Pons (tissue), 1 donor: Measurements from ENCODE around the gene GBF1.

Source experiments
- DNase-seq: peaks from one replicate; pipeline ENCODE4 v3.0.0-alpha.2; 2016; ENCODE audit warnings: low spot score

Gene GBF1

DNA sequence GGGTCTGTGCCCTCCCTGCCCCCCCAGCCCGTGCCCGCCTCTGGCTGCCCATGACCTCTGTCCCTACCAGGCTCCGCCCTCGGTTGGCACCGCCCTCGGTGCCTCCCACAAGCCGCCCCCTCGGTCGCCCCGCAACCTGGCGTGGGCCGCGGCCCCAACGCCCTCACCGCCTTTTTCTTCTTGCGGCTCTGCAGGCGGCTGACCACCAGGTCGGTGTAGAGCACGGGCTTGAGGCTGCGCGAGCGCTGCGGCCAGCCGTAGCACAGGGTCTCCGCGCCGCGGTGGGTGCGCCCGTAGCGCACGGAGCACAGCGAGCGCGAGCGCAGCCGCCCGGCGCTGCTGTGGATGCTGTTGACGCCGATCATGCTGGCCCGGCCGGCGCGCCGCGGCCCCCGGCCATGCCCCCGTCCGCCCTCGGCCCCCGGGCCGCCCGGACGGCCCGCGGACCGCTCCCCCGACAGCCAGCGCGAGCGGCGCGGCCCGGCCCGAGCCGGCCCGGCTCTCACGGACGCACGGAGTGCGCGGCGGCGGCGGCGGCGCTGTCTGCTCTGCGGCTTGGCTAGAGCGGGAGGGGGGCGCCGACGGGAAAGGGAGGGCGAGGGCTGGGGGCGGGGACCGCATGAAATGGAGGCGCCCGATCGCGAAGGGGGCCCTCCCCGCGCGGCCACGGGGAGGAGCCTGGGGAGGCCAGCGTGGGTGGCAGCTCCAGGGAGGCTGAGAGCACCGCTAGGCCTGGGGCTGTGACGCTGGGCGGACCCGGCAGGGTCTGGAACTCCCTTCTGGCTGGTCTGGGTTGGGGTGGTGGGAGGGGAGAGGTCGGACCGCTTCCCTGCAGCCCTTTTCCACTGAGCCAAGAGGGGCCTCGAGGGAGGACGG is 163.6 kb downstream of the GBF1 start:
- DNase-seq: no peak

DNA sequence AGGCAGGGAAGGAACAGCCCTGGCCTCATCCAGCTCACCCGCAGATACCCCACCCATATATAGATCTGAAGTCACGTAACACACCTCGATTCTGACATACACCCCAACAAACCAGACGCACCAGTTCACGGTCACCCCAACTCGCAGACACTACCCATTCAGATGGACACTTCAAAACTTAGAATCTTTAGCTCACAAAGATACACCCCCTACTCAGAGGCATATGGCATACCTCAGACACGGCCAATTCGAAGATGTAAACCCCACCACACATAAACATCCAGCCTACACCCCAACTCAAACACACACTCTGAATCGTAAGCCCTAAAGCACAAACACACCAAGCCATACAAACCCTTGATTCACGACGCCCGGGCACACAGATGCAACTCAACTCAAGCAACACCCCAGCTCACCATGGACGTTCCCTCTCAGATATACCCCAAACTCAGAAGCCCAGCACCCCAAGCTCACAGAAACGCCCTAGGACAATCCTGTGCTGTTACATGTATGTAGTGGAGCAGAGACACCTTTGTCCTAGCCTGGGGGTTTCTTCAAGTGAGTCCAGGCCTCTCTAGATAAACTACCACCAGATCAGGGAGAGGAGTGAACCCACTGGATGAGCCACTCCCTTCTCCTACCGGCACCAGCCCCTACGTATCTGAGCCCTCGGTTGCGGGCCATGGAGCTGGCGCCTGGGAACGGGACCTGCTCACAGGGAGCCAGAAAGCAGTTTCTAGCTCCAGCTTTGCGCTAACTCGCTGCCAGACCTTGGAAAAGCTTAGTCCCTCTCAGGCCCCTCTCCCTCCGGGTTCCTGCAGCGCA is 164.5 kb downstream of the GBF1 start:
- DNase-seq: no peak

DNA sequence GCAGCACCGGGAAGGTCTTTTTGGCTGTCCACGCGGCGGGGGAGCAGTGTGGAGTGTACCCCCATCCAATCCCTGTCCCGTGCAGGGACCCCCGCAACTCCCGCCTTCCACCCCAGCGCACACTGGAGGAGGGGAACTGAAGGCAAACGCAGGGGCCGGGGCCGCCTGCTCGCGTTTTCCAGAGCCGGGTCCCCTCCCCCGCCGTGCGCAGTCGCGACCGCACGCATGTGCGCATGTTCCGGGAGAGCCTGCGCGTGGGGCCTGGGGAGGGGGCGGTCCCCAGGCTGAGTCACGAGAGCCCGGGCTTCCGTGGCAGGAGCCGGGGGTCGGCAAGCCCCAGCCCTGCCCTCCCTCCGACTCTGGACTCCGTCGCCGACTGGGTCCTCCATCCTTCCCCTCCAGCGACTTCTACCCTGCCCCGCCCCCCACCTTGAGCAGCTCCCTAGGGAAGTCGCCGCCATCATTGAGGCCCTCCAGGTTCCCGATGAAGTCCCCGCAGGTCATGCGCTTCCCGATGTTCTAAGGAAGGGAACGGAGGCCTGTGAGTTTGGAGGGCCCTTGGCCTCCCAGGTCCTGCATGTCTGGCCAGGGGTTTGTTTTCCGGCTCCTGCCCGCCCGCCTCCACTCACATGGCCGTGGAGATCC is 165.2 kb downstream of the GBF1 start:
- DNase-seq: no peak

GRCh38 chr10:102411341-102412255 is 166.3 kb downstream of the GBF1 start:
- DNase-seq: no peak

DNA sequence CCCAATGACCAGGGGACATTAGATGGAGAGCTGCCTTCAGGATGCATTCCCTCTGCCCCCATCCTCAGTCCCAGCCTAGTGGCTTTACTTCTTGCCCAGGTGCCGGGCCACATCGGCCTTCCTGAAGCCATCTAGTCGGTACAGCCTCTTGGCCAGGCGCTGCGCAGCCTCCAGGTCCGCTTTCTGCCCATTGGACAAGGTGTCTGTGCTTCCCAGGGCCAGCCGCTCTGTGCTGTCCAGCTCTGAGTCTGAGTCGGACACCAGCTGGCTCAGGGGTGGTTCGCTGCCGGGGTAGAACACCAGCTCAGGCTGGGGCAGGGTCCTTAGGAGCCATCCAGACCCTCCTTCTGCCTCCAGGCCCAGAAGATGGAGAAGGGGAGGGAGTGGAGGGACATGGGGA is 167.0 kb downstream of the GBF1 start:
- DNase-seq: no peak

GRCh38 chr10:102413053-102413705 is 167.8 kb downstream of the GBF1 start:
- no peak for DNase-seq

DNA sequence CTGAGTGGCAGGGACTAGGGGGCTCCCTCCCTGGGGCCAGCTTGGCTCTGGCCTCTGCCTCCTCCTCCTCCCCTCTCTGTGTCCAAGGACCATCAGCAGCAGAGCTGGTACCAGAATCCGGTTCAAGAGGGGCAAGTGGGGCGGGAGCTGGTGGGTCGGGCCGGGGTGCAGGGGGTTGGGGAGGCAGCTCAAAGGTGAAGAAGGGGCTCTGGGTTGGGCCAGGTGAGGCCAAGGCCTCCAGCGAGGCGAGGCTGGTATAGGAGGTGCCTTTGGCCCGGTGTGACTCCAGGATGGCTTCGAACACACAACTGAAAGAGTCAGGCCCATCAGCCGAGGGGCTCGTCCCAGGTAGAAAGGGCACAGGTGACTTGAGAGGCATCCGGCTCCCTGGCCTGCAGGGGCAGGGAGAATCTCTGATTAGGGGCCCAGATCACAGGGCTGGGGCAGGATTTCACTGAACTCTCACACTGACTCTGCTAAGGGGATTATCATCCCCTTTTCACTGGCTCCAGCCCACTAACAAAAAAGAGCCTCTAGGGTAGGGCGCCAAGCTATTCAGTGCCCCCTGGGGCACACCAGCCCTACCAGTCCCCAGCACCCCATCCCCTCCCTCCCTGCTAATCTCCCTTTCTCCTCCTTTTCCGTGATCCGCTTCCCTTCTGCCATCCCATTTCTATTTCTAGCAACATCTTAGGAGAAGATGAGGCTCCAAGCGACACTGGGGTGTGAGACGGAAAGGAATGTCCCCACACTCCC is 168.7 kb downstream of the GBF1 start:
- no peak for DNase-seq

GRCh38 chr10:102414749-102415148 is 169.4 kb downstream of the GBF1 start:
- no peak for DNase-seq

- DNase-seq: no peak
These were observed 171.0 kb downstream of the GBF1 start for GRCh38 chr10:102416283-102416682.

- no peak for DNase-seq
These were observed 171.4 kb downstream of the GBF1 start for GRCh38 chr10:102416695-102417094.

- no peak for DNase-seq
These were observed 173.4 kb downstream of the GBF1 start, which contains the start of gene PSD for GRCh38 chr10:102418622-102419268. Gene PSD (minus strand): TSS chr10:102418785. CDS start chr10:102417038, 1,747 bp downstream.

DNA sequence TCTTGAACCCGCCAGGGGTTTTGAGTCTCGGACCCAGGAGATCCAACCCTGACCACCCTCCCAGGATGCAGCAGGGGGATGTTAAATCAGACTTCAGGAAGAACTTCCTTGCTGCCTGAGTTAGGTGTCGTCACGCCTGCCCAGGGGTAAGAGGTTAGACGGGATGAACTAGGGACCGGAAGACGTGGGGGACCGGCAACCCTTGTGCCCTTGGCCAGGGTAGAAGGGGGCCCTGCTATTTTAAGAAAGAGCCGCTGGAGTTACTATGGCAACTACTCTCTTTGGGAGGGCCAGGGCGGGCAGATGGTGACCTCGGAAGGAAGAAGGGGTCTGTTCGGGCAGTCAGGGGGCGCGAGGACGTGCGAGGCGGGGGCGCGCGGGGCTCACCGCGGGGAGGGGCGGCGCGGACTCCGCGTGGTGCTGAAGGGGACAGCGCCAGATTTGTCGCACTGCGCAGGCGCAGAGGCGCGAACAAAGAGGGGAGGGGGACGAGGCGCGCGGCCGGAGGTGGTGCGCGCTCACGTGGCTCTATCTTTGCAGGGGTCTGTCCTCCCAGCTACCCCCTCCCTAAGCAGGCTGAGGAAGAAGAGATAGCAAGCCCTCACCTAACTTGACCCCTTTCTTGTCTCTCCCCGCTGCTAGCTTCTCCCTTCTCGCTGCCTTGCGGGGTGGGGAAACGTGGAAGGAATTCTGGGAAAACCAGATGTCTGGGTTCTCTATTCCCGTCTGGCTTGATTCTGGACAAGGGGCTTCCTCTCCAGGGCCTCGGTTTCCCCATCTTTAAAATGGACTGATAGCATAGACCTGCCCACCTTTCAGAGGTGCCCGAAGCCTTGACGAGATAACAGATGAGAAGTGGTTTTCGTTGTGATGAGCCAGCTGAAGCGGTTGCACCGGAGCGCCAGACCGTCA is 174.2 kb downstream of the GBF1 start:
- DNase-seq: no peak

DNA sequence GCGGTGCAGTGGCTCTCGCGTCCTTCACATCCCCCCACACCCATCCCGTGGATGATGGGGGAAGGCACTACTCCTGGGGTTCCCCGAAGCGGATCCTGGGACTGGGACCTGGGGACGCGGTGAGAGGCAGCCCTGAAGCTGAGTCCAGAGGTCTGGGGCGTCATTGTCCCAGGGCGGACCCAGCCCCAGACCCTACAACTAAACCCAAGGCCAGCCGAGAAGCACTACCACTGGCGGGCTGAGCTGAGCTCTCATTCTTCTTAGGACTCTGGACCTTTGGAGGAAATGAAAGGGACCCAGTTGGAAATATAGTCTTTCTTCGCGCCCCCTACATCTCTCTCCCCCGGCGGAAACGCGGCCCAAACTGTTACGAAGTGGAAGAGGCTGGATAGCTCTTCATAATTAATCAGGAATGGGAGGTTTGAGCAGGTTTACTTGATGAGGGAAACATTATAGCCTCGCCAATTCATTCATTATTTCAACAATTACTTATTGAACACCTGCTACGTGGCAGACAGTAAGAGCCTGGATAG is 174.9 kb downstream of the GBF1 start:
- no peak for DNase-seq

GRCh38 chr10:102420714-102421506 is 175.6 kb downstream of the GBF1 start, which contains the start of gene FBXL15:
Gene FBXL15 (plus strand): TSS chr10:102420836. CDS start chr10:102421130, 294 bp downstream.
- peak; percentile 95 for DNase-seq

GRCh38 chr10:102421507-102421756 is 176.1 kb downstream of the GBF1 start:
- DNase-seq: no peak

DNA sequence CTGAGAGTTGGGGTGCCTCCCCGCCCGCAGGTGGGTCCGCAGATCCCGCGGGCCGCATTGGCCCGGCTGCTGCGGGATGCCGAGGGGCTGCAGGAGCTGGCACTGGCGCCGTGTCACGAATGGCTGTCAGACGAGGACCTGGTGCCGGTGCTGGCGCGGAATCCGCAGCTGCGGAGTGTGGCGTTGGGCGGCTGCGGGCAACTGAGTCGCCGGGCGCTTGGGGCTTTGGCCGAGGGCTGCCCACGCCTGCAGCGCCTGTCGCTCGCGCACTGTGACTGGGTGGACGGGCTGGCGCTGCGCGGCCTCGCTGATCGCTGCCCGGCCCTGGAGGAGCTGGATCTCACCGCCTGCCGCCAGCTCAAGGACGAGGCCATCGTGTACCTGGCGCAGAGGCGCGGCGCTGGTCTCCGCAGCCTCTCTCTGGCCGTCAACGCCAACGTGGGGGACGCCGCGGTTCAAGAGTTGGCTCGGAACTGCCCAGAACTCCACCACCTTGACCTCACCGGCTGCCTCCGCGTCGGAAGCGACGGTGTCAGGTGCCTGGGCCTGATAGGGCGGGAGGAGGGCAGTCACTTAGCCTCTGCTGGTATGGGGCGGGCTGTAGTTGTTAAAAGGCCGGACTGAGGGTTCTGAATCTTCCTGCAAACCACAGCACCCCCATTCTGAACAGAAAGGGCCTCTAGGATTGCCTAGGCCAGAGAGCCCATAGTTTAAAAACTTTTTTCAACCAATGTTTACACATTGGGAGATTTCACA is 176.6 kb downstream of the GBF1 start:
- DNase-seq: no peak
